ENCODE data around the gene PHLPP1.

GRCh38 chr18:62954366-62954765 lies 239.0 kb downstream of the PHLPP1 start:
- TF ChIP-seq, protein P1, sequence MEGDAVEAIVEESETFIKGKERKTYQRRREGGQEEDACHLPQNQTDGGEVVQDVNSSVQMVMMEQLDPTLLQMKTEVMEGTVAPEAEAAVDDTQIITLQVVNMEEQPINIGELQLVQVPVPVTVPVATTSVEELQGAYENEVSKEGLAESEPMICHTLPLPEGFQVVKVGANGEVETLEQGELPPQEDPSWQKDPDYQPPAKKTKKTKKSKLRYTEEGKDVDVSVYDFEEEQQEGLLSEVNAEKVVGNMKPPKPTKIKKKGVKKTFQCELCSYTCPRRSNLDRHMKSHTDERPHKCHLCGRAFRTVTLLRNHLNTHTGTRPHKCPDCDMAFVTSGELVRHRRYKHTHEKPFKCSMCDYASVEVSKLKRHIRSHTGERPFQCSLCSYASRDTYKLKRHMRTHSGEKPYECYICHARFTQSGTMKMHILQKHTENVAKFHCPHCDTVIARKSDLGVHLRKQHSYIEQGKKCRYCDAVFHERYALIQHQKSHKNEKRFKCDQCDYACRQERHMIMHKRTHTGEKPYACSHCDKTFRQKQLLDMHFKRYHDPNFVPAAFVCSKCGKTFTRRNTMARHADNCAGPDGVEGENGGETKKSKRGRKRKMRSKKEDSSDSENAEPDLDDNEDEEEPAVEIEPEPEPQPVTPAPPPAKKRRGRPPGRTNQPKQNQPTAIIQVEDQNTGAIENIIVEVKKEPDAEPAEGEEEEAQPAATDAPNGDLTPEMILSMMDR (conservative IDR thresholded peaks at IDR 0.05; ENCODE audit: low read depth, low read length): no peak
- no peak for TF ChIP-seq EZH2 (IDR thresholded peaks at IDR 0.05; ENCODE audit: low read length, unreplicated experiment)

All from PC-3 (cell line).